HepG2 (cell line): ENCODE measurements around the gene SLC35A3. TPM values are rescaled to one million over a fixed set of nuclear protein-coding genes. Genes with fewer than 3 reads are reported as not detected.

Source experiments
- ATAC-seq: fragments of 200-7000 bp; cut with Tn5 transposase; 3 replicates; pipeline ENCODE4 v1.9.1; 2020; ENCODE audit warnings: mild to moderate bottlenecking, moderate library complexity
- BruUV-seq: library from RNA; stranded (reverse); fragments of 400-500 nt; replicated peaks from 2 replicates; lab custom pipeline; 2021; lab: Mats Ljungman, UMichigan
- CTCF ChIA-PET: fragments of 300-600 bp; formaldehyde crosslinking; extraction: SDS; loops from one replicate; lab custom pipeline; 2021; ENCODE audit warnings: low total read pairs, inconsistent platforms, low intra/inter-chr PET ratio; lab: Yijun Ruan, JAX
- POLR2A ChIA-PET: fragments of 350-600 bp; sonication (Branson Sonifier 250); formaldehyde crosslinking; loops from one replicate; lab custom pipeline; 2020; ENCODE audit warnings: antibody characterized with exemption, inconsistent platforms; lab: Yijun Ruan, JAX
- DNase-seq: peaks from one replicate; pipeline ENCODE4 v3.0.0-alpha.2; 2015; ENCODE audit warnings: low spot score
- FAIRE-seq: peaks from 3 replicates; lab custom pipeline; 2011; peaks lifted over from hg19 to GRCh38; lab: Jason Lieb, UNC
- H2AFZ ChIP-seq: one replicate; pipeline ENCODE4 v1.6.1; 2011; ENCODE audit warnings: low read length, inconsistent platforms
- H3K27ac ChIP-seq: fragments of 300-600 bp; 3 replicates; pipeline ENCODE4 v1.8.0; 2011; ENCODE audit warnings: mixed run types, mild to moderate bottlenecking, mixed read lengths, low read length, inconsistent platforms; ENCODE audit not compliant: insufficient read depth; ENCODE audit errors: extremely low read length
- H3K27me3 ChIP-seq, 2 experiments: fragments of 200-600 bp in 1 of 2; 2 replicates in 1 of 2; 3 replicates in 1 of 2; pipeline versions ENCODE4 v1.6.0 to v1.8.0; 2011; ENCODE audit warnings: low read length in 2 of 2, mild to moderate bottlenecking in 2 of 2, moderate library complexity in 2 of 2, inconsistent platforms in 1 of 2; ENCODE audit not compliant: insufficient read depth in 2 of 2, control insufficient read depth in 1 of 2
- H3K36me3 ChIP-seq, 2 experiments: fragments of 200-600 bp in 1 of 2; replicated peaks in 1 of 2; 2 replicates in 1 of 2; 3 replicates in 1 of 2; pipeline versions ENCODE4 v1.5.1 to v1.8.0; 2011; ENCODE audit warnings: low read length in 2 of 2, inconsistent platforms in 1 of 2; ENCODE audit not compliant: insufficient read depth in 2 of 2, control insufficient read depth in 1 of 2
- H3K4me1 ChIP-seq: 2 replicates; pipeline ENCODE4 v1.5.1; 2012; ENCODE audit warnings: low read length, inconsistent platforms; ENCODE audit not compliant: insufficient read depth
- H3K4me2 ChIP-seq: 2 replicates; pipeline ENCODE4 v1.6.0; 2011; ENCODE audit warnings: low read depth, low read length, inconsistent platforms
- H3K4me3 ChIP-seq, 3 experiments: fragments of 200-600 bp in 1 of 3; sonication (generic), shearing (Covaris generic) in 1 of 3; replicated peaks in 1 of 3; 2 replicates each; pipeline ENCODE4 v1.5.1; 2011 to 2016; ENCODE audit warnings: low read length in 3 of 3, inconsistent platforms in 2 of 3, low read depth in 2 of 3, mild to moderate bottlenecking in 2 of 3, control low read depth in 1 of 3, mixed read lengths in 1 of 3; ENCODE audit not compliant: insufficient read depth in 1 of 3
- H3K79me2 ChIP-seq: one replicate; pipeline ENCODE4 v1.6.1; 2011; ENCODE audit warnings: low read length, inconsistent platforms; ENCODE audit not compliant: insufficient read depth
- H3K9ac ChIP-seq: 2 replicates; pipeline ENCODE4 v1.6.0; 2011; ENCODE audit warnings: mild to moderate bottlenecking, low read depth, low read length, inconsistent platforms; ENCODE audit not compliant: insufficient read depth
- H3K9me3 ChIP-seq: 2 replicates; pipeline ENCODE4 v1.5.1; 2012; ENCODE audit warnings: mild to moderate bottlenecking, low read length
- H4K20me1 ChIP-seq: 2 replicates; pipeline ENCODE4 v1.6.0; 2011; ENCODE audit warnings: inconsistent platforms, mild to moderate bottlenecking, low read length, moderate library complexity; ENCODE audit not compliant: insufficient read depth
- ARNTL ChIP-seq: sonication (generic); formaldehyde crosslinking; IDR thresholded peaks from 2 replicates; pipeline ENCODE4 v1.4.0; 2020; ENCODE audit warnings: mild to moderate bottlenecking, missing genetic modification reagents
- JDP2 ChIP-seq: sonication (generic); formaldehyde crosslinking; IDR thresholded peaks from 2 replicates; pipeline ENCODE4 v1.8.1; 2022; ENCODE audit warnings: missing genetic modification reagents, borderline replicate concordance
- MTA3 ChIP-seq: sonication (generic); formaldehyde crosslinking; IDR thresholded peaks from 2 replicates; pipeline ENCODE4 v1.4.0; 2020; ENCODE audit warnings: missing genetic modification reagents
- NONO ChIP-seq, 2 experiments: fragments of 450-650 bp in 1 of 2; sonication (generic) in 1 of 2; formaldehyde crosslinking in 1 of 2; IDR thresholded peaks in 1 of 2; conservative IDR thresholded peaks in 1 of 2; 2 replicates each; pipeline versions ENCODE4 v1.6.1 to v1.8.0; 2017 to 2022; ENCODE audit warnings: mild to moderate bottlenecking in 1 of 2, missing genetic modification reagents in 1 of 2, moderate library complexity in 1 of 2
- SKIL ChIP-seq: sonication (generic); formaldehyde crosslinking; IDR thresholded peaks from 2 replicates; pipeline ENCODE4 v1.8.0; 2022; ENCODE audit warnings: missing genetic modification reagents, mild to moderate bottlenecking, moderate library complexity, borderline replicate concordance
- SP4 ChIP-seq: sonication (generic); formaldehyde crosslinking; IDR thresholded peaks from 2 replicates; pipeline ENCODE4 v1.8.1; 2023; ENCODE audit warnings: mild to moderate bottlenecking, missing genetic modification reagents
- ZNF12 ChIP-seq: sonication (generic); formaldehyde crosslinking; IDR thresholded peaks from 2 replicates; pipeline ENCODE4 v1.5.0; 2020; ENCODE audit warnings: missing genetic modification reagents
- ZNF749 ChIP-seq: sonication (generic); formaldehyde crosslinking; IDR thresholded peaks from 2 replicates; pipeline ENCODE4 v1.8.0; 2022; ENCODE audit warnings: mild to moderate bottlenecking, missing genetic modification reagents, moderate library complexity, borderline replicate concordance
- ZNF770 ChIP-seq: sonication (generic); formaldehyde crosslinking; IDR thresholded peaks from 2 replicates; pipeline ENCODE4 v1.5.0; 2020; ENCODE audit warnings: mild to moderate bottlenecking, missing genetic modification reagents
- WGBS: methylation state at CpG from one replicate; pipeline ENCODE4 v1.1.6; 2017; ENCODE audit warnings: low lambda C conversion rate; 5-methylcytosine and 5-hydroxymethylcytosine counted together
- in situ Hi-C: cut with HindIII; loops from 2 replicates; pipeline ENCODE4 v1.10.0; 2017; ENCODE audit warnings: low pct_unique_long_range_greater_than_20kb; ENCODE audit not compliant: extremely low pct_ligation_motif_present
- intact Hi-C: fragments of 100-400 bp; cut with micrococcal nuclease; formaldehyde crosslinking; loops from one replicate; pipeline ENCODE4 v1.10.0; 2022; ENCODE audit not compliant: unreplicated experiment
- polyA plus RNA-seq, 8 experiments: library from polyadenylated mRNA; depleted of rRNA in 3 of 8; stranded (reverse) in 7 of 8; unstranded in 1 of 8; fragments of >200 nt; fragmentation: Illumina TruSeq in 4 of 8; extraction: Trizol in 4 of 8; gene quantifications; 2 replicates each; pipeline versions ENCODE4 v1.2.1 to v1.2.3, GENCODE V29; 2011 to 2016; ENCODE audit warnings: low read depth in 4 of 8, missing spikeins in 1 of 8, mixed read lengths in 1 of 8; ENCODE audit not compliant: insufficient read depth in 1 of 8
- total RNA-seq, 5 experiments: library from RNA; depleted of rRNA; stranded (reverse); fragments of >200 nt; fragmentation: Illumina TruSeq; extraction: Trizol; gene quantifications; 2 replicates each; pipeline ENCODE4 v1.2.3, GENCODE V29; 2016; ENCODE audit warnings: low read depth in 1 of 5

SLC35A3 gene
- total and polyA plus RNA-seq, 2 of the 13 experiments (the other 11 are each of a cell fraction or from before 2014, with no cell fraction given), result 11.2 to 24.9 TPM

GRCh38 chr1:100065969-100066227, 96.1 kb downstream of the SLC35A3 start:
- Histone ChIP-seq H3K36me3 (peaks cover 24 to 76% of the 10 kb centered on the region in 2 experiments), H3K4me1 (no peaks in the 10 kb centered on the region), H4K20me1 (0 out of 2 replicates have a peak, but pooled peaks cover 3% of the 10 kb centered on the region), H3K4me2 (no peak overlapping the region), H3K27ac (no peak overlapping the region), H3K9ac (no peak overlapping the region), H3K4me3 (no peak overlapping the region), H3K27me3 (no peaks in the 10 kb centered on the region), H3K79me2 (peaks cover 2% of the 10 kb centered on the region), H3K9me3 (no peaks in the 10 kb centered on the region), H2AFZ (no peak overlapping the region)
- BruUV-seq, result no TSS peak
- DNase-seq (no peak), FAIRE-seq (no peak), ATAC-seq (no peak)
- in situ Hi-C loops (no loop called here), intact Hi-C loops (no loop called here)
- no peak for TF ChIP-seq JDP2 (CRISPR knock-in tag)
- TF ChIP-seq ZNF749 (CRISPR knock-in tag), result no peak
- TF ChIP-seq NONO (IDR thresholded peaks at IDR 0.05), result no peak
- TF ChIP-seq NONO (CRISPR knock-in tag; conservative IDR thresholded peaks at IDR 0.05), result no peak
- no peak for TF ChIP-seq ARNTL (CRISPR knock-in tag)
- TF ChIP-seq ZNF12 (CRISPR knock-in tag), result no peak
- no peak for TF ChIP-seq SP4
- TF ChIP-seq ZNF770 (CRISPR knock-in tag), result no peak
- no peak for TF ChIP-seq MTA3 (CRISPR knock-in tag)
- no peak for TF ChIP-seq SKIL (CRISPR knock-in tag)
- CTCF ChIA-PET, result no interaction called here
- 97% methylated on average over 2 of the region's 2 CpGs for WGBS
- POLR2A ChIA-PET, result no interaction called here
